ENCODE measurements around the gene UBE3B.

The UBE3B gene

GRCh38 chr12:109563291-109564284 lies 86.2 kb downstream of the UBE3B start:
- Histone ChIP-seq H3K4me1 (ENCODE audit: control insufficient read depth in 1 of 2, insufficient read depth in 1 of 2, low read depth in 1 of 2, low read length in 1 of 2) (no peaks in the 10 kb centered on the region), H3K36me3 (no peaks in the 10 kb centered on the region), H3K9me3 (no peaks in the 10 kb centered on the region), H3K27me3 (no peaks in the 10 kb centered on the region), H3K27ac (no peak overlapping the region), H3K4me3 (ENCODE audit: low read depth in 1 of 2, low read length in 1 of 2) (no peak overlapping the region)
- no peak for TF ChIP-seq CTCF (IDR thresholded peaks at IDR 0.05)

GRCh38 chr12:109566424-109566823 lies 89.0 kb downstream of the UBE3B start:
- no peaks in the 10 kb centered on the region for H3K27me3 ChIP-seq
- H3K4me1 ChIP-seq (ENCODE audit: control insufficient read depth in 1 of 2, insufficient read depth in 1 of 2, low read depth in 1 of 2, low read length in 1 of 2) = no peaks in the 10 kb centered on the region
- H3K36me3 ChIP-seq = no peaks in the 10 kb centered on the region
- TF ChIP-seq CTCF (IDR thresholded peaks at IDR 0.05) = no peak
- H3K9me3 ChIP-seq = no peaks in the 10 kb centered on the region
- H3K27ac ChIP-seq = no peak overlapping the region
- no peak overlapping the region for H3K4me3 ChIP-seq (ENCODE audit: low read depth in 1 of 2, low read length in 1 of 2)

- Histone ChIP-seq H3K27ac (no peak overlapping the region), H3K36me3 (no peaks in the 10 kb centered on the region), H3K4me3 (ENCODE audit: low read depth in 1 of 2, low read length in 1 of 2) (no peak overlapping the region), H3K27me3 (no peaks in the 10 kb centered on the region), H3K9me3 (no peaks in the 10 kb centered on the region), H3K4me1 (ENCODE audit: control insufficient read depth in 1 of 2, insufficient read depth in 1 of 2, low read depth in 1 of 2, low read length in 1 of 2) (no peaks in the 10 kb centered on the region)
- no peak for TF ChIP-seq CTCF (IDR thresholded peaks at IDR 0.05)
Observed at GRCh38 chr12:109567296-109567695, 89.9 kb downstream of the UBE3B start.

GRCh38 chr12:109567967-109568366 lies 90.5 kb downstream of the UBE3B start:
- Histone ChIP-seq H3K4me3 (ENCODE audit: low read depth in 1 of 2, low read length in 1 of 2) (no peak overlapping the region), H3K27me3 (no peaks in the 10 kb centered on the region), H3K36me3 (no peaks in the 10 kb centered on the region), H3K9me3 (no peaks in the 10 kb centered on the region), H3K4me1 (ENCODE audit: control insufficient read depth in 1 of 2, insufficient read depth in 1 of 2, low read depth in 1 of 2, low read length in 1 of 2) (peaks cover 4 to 5% of the 10 kb centered on the region in 2 experiments), H3K27ac (no peak overlapping the region)
- no peak for TF ChIP-seq CTCF (IDR thresholded peaks at IDR 0.05)

GRCh38 chr12:109568486-109568885 lies 91.1 kb downstream of the UBE3B start:
- Histone ChIP-seq H3K4me1 (ENCODE audit: control insufficient read depth in 1 of 2, insufficient read depth in 1 of 2, low read depth in 1 of 2, low read length in 1 of 2) (peaks cover 6 to 7% of the 10 kb centered on the region in 2 experiments), H3K36me3 (no peaks in the 10 kb centered on the region), H3K9me3 (no peaks in the 10 kb centered on the region), H3K27ac (no peak overlapping the region), H3K27me3 (no peaks in the 10 kb centered on the region), H3K4me3 (ENCODE audit: low read depth in 1 of 2, low read length in 1 of 2) (no peak overlapping the region)
- no peak for TF ChIP-seq CTCF (IDR thresholded peaks at IDR 0.05)

All from neutrophil (primary cell).